Ectodermal cell (in vitro differentiated cells): Measurements from ENCODE around the gene DUSP28.

Experiments used
- H3K27ac ChIP-seq: 2 replicates; pipeline ENCODE4 v1.7.0; 2013; ENCODE audit warnings: mild to moderate bottlenecking, low read depth, low read length; ENCODE audit not compliant: insufficient read depth, poor library complexity, severe bottlenecking
- H3K27me3 ChIP-seq: 2 replicates; pipeline ENCODE4 v1.7.0; 2013; ENCODE audit warnings: mild to moderate bottlenecking, low read length; ENCODE audit not compliant: insufficient read depth, control insufficient read depth, poor library complexity, severe bottlenecking
- H3K36me3 ChIP-seq: one replicate; pipeline ENCODE4 v1.7.0; 2013; ENCODE audit warnings: low read length; ENCODE audit not compliant: control insufficient read depth, insufficient read depth
- H3K4me1 ChIP-seq: one replicate; pipeline ENCODE4 v1.7.0; 2013; ENCODE audit warnings: low read length; ENCODE audit not compliant: control insufficient read depth, insufficient read depth
- H3K4me3 ChIP-seq: 2 replicates; pipeline ENCODE4 v1.7.0; 2013; ENCODE audit warnings: low read depth, low read length, control low read depth; ENCODE audit not compliant: insufficient read depth
- H3K9me3 ChIP-seq: 2 replicates; pipeline ENCODE4 v1.7.0; 2013; ENCODE audit warnings: mild to moderate bottlenecking, low read length, moderate library complexity; ENCODE audit not compliant: control insufficient read depth
- WGBS, 2 experiments: methylation state at CpG; one replicate each; pipeline ENCODE4 v1.1.7; 2013; ENCODE audit warnings: missing lambda C conversion rate in 2 of 2; 5-methylcytosine and 5-hydroxymethylcytosine counted together

Gene DUSP28

GRCh38 chr2:240605867-240606743 lies 45.9 kb downstream of the DUSP28 start:
- H3K27me3 ChIP-seq = no peaks in the 10 kb centered on the region
- WGBS, 2 experiments = 88 to 90% methylated on average over 12 of the region's 12 CpGs
- H3K36me3 ChIP-seq = no peaks in the 10 kb centered on the region
- no peak overlapping the region for H3K4me3 ChIP-seq
- H3K9me3 ChIP-seq = no peaks in the 10 kb centered on the region
- no peak overlapping the region for H3K27ac ChIP-seq
- H3K4me1 ChIP-seq = peaks cover 3% of the 10 kb centered on the region

GRCh38 chr2:240611601-240612210 lies 51.5 kb downstream of the DUSP28 start:
- Histone ChIP-seq H3K27me3 (no peaks in the 10 kb centered on the region), H3K4me1 (no peaks in the 10 kb centered on the region), H3K9me3 (no peaks in the 10 kb centered on the region), H3K36me3 (no peaks in the 10 kb centered on the region), H3K27ac (no peak overlapping the region), H3K4me3 (no peak overlapping the region)
- 92 to 93% methylated on average over 10 of the region's 10 CpGs for WGBS, 2 experiments
